Measurements from ENCODE around the gene KNSTRN. TPM values are rescaled to one million over a fixed set of nuclear protein-coding genes. Genes with fewer than 3 reads are reported as not detected.

KNSTRN gene
- total RNA-seq, 1 donor, result 4.3 TPM

DNA sequence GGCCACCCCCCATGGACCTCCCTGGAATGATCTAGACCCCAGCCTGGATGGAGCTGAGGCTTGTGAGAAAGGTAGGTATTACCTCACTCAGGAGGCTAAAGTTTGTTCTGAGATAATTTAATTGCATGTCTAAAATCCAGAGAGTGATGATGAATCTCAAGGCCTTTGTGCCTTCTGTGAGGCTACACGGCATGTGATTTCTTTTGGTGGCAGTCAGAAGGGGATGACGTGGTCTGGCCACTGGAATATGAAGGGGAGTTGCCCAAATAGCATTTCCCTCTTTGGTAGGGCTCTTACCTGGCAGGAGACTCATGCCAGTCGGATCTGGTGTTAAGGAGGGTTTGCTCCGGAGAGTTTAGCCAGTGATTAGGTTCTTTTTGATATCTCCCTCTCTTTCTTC lies 60.7 kb downstream of the KNSTRN start:
- DNase-seq (ENCODE audit: low read depth in 2 of 3, low spot score in 2 of 3), result no peak

DNA sequence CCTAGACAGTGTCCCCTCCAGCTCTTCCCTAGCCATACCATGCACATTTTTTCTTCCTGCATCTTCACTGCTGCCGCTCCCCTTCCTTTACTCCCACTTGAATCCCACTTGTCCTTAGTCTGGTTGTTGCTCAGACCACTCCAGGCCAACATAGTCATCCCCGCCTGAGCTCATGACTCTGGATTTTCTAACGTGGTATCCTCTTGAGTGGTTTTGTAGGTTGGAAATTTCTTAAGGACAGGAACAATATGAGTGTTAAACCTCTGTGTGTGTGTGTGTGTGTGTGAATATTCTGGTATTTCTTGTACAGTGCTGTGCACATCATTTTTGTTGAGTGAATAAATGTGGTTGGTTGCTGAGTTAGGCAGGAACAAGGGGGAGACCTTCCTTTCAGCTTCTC lies 61.3 kb downstream of the KNSTRN start:
- no peak for DNase-seq (ENCODE audit: low read depth in 2 of 3, low spot score in 2 of 3)

Other genes with a start within 250 kb of the KNSTRN start
- 3.0 TPM for gene BUB1B, start 221.7 kb upstream of the KNSTRN start, total RNA-seq
- 1.3 TPM for gene PAK6, start 143.7 kb upstream of the KNSTRN start, total RNA-seq
- 1.1 TPM for gene ANKRD63, start 99.7 kb upstream of the KNSTRN start, total RNA-seq
- gene PLCB2, start 74.8 kb upstream of the KNSTRN start, total RNA-seq, result 123 TPM
- gene INAFM2, start 59.0 kb upstream of the KNSTRN start, total RNA-seq, result 30.2 TPM
- 4.6 TPM for gene CCDC9B, start 41.8 kb upstream of the KNSTRN start, total RNA-seq
- not detected for gene PHGR1, start 31.7 kb upstream of the KNSTRN start, total RNA-seq
- 0.54 TPM for gene DISP2, start 24.5 kb upstream of the KNSTRN start, total RNA-seq
- 60.1 TPM for gene IVD, start 23.1 kb downstream of the KNSTRN start, total RNA-seq
- gene BAHD1, start 58.2 kb downstream of the KNSTRN start, total RNA-seq, result 26.9 TPM
- 18.0 TPM for gene CHST14, start 88.3 kb downstream of the KNSTRN start, total RNA-seq
- gene CCDC32, start 182.3 kb downstream of the KNSTRN start, total RNA-seq, result 17.0 TPM
- 14.8 TPM for gene RPUSD2, start 186.6 kb downstream of the KNSTRN start, total RNA-seq
- gene KNL1, start 211.5 kb downstream of the KNSTRN start, total RNA-seq, result 1.3 TPM

Data from hematopoietic multipotent progenitor cell (in vitro differentiated cells).